IPS DF 4.7 (cell line): ENCODE results near the gene RNASEH1.

Source experiments
- DNase-seq: peaks from one replicate; pipeline ENCODE4 v3.0.0-alpha.2; 2013; ENCODE audit warnings: low spot score; ENCODE audit errors: extremely low read depth

The RNASEH1 gene, protein sequence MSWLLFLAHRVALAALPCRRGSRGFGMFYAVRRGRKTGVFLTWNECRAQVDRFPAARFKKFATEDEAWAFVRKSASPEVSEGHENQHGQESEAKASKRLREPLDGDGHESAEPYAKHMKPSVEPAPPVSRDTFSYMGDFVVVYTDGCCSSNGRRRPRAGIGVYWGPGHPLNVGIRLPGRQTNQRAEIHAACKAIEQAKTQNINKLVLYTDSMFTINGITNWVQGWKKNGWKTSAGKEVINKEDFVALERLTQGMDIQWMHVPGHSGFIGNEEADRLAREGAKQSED

DNA sequence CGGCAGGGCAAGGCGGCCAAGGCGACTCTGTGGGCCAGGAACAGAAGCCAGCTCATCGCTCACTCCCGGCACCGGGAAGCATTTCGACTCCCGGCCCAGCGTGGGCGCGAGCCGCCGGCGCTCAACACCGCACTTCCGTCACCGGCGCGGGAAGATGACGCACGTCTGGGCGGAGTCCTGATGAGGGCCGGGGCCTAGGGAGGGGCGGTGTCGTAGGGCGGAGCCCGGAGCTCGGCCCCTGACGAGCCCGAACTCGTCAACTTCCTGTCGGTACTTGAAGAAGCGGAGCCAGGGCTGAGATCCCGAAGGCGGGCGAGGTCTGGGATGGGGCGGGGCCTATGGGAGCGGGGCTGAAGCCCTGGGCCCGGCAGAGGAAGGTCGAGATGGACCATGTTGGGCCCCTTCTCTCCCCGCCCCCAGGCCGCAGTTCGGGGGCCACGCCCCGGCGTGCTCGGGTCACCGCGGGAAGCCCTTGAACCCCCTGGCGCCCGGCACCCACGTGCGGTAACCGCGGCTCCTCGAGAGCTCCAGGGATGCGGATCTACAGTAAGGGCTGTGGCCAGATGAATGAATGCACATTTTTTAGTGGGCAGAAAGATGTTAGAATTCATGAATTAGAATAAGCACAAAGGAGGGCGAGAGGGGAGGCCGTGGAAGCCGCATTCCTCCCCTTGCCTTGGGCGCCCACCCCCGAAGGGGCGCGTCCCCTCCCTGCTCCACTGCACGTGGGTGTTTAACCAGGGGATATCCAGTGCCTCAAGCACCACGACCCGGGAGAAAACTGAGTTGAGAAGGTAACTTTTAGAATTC is at the start of gene RNASEH1:
Gene RNASEH1, minus strand, starts transcription at position 129 of the 810 bp plus-strand sequence. Its CDS starts 73 bp downstream, at position 56.
- peak; percentile 79 for DNase-seq

DNA sequence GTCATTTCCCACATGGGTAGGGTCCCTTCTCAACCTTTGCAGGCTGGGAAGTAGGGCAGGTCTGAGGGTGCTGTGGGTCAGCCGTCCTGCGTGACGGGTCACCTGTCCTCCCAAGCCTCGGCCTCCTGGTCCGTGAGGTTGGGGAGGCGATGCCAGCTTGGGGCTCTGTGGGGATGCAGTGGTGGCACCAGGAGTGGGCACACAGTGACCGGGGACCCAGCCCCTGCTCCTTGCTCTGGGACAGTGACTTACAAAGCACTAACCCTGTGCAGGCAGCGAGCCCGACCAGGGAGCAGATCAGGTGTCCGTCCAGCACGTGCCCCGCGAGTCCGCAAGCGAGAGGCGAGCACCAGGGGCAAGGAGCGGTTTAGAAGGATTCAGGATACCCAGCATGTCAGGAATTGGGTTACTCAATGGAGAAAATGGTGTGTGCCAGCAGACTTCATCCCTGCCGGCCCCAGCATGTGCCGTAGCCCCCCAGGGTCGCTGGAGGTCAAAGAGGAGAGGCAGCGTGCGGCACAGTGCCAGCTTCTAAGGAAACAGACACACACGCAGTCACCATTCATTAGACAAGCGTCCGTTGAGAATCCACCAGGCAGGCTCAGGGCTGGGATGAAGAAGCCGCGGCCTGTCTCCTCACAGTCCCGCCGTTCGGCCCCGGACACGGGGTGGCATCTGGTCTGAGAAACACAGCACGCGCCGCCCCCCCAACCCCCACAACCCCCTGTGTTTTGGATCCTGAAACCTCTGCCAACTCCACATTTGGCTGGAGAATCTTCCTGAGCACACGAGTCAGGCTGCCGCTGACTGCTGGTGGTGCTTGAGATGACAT is 48.5 kb upstream of the RNASEH1 start:
- no peak for DNase-seq

DNA sequence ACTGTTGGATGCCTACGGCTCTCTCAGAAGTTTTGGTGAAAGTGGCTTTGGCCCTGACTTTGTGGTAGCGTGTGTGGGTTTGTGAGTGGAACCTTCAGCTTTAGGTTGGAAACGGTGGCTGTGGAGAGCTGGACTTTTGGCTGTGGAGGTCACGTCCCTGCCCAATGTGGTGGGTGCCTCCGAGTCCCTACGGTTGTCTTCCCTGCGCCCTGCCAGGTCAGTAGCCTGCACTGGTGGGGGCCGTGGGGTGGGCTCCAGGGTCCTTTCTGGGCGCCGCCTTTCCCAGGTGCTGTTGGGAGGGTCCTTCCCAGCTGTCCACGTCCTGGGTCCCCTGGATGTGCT is 47.9 kb upstream of the RNASEH1 start:
- no peak for DNase-seq

DNA sequence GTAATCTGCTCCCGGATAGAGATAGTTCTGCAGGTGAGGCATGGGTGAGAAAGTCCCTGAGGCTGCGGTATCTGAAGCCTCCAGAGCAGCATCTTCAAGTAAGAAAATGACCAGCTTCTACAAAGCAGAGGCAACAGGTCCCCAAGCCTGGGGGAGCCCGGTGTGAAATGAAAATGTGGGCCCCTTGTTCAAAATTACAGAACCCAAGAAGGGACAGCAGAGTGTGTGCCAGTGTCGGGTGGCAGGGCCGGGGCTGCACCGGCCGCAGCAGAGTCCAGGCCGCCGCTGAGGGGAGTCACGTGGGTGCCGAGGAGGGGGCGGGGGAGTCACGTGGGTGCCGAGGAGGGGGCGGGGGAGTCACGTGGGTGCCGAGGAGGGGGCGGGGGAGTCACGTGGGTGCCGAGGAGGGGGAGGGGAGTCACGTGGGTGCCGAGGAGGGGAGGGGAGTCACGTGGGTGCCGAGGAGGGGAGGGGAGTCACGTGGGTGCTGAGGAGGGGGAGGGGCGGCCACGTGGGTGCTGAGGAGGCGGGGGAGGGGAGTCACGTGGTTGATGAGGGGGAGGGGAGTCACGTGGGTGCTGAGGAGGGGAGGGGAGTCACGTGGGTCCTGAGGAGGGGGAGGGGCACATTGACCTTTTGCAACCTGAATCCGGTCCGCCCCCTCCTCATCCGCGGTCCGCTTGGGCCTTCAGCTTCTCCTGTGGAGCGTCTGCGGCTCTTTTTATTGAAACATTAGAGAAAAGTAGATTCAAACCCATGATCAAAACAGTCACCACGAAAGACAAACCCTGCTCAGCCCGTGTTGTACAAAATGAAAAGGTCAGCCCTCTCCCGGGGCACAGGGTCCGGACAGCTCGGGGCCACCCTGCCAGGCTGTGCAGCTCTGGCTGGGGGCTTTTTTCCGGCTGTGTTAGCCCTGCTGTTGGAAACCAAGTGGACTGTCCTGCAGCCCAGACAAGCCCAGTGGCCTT is 47.1 kb upstream of the RNASEH1 start:
- no peak for DNase-seq

DNA sequence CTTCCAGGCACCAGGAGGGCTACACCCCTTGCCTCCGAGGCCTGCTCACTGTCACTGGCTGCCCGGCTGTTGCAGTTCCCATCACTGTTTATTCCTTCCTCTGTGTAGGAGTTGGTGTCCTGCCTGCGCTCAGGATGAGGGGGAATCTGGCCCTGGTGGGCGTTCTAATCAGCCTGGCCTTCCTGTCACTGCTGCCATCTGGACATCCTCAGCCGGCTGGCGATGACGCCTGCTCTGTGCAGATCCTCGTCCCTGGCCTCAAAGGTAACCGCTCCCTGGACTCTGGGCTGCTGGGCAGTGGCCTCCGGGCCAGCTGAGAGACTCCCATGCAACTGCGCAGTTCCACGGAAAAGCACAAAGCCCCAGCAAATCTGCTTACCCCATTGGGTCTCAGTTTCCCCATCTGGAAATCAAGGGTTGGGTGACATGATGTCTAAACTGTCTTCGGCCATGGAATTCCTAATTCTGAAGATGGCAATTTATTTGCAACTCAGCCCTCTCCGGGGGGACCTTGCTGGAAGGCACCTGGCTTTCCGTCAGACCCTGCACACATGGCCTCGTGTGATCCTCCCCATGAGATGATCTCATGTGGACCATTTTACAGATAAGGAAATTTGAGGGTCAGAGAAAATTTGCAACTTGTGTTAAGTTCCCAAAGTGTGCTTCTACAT is 46.2 kb upstream of the RNASEH1 start:
- DNase-seq, result no peak

DNA sequence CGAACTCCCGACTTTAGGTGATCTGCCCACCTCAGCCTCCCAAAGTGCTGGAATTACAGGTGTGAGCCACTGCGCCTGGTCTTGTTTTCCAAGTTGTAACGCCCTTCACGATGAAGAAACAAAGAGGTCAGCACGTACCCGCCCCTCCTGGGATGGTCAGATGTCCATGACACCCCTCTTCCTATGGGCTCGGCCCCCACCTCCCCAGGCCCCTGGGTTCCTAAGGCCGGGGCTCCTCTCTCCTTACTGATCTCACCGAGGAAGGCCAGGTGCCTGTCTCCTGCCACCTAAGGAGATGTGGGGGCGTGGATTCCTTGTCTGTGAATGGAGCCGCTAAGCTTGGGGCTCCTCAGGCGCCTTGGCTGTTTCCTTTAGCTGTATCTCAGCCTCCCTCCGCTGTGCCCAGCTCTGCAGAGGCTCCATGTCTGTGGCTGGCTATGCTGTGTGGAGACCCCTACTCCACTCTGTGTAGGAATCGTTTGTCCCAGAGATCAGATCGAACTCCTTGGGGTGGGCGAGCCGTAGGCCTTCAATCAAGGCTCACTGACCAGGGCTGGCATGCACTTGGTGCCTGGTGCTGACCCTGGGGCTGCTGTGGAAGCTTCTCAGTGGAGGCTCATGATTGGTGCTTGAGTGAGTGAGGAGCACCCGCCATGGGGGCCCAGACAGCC is 45.5 kb upstream of the RNASEH1 start:
- no peak for DNase-seq

DNA sequence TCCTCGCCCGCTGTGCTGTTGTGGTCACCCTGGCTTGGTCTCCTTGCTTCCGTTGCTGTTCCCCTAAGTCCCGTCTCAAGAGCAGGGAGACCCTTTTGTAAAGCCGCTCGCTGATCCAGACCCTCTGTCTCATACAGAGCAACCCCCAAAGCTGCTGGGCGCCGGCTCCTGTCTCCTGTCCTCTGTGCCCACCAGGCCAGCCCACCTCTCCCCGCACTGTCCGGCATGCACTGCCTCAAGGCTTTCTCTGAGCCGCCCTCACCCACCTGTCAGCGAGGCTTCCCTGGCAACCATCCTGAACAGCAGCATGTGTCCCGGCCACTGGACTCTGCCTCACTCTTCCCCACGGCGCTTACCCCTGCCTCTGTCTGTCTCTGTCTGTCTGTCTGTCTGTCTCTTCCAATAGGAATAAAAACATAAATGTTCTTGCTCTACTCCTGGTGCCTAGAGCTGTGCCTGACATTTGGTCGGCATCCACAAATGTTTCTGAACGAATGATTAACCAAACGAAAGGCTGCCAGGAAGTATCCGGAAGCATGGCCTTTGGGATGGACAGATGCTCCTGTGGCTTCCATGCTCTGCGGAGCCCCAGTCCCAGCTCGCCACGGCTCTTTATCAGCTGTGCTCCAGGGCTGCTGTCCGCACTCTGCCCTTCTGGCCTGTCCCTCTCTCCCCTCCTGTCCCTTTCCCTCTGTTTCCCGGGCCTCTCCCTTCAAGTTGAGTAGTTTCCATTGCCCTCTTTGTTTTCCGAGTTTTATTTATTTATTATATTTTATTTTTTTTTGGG is 44.6 kb upstream of the RNASEH1 start:
- no peak for DNase-seq

DNA sequence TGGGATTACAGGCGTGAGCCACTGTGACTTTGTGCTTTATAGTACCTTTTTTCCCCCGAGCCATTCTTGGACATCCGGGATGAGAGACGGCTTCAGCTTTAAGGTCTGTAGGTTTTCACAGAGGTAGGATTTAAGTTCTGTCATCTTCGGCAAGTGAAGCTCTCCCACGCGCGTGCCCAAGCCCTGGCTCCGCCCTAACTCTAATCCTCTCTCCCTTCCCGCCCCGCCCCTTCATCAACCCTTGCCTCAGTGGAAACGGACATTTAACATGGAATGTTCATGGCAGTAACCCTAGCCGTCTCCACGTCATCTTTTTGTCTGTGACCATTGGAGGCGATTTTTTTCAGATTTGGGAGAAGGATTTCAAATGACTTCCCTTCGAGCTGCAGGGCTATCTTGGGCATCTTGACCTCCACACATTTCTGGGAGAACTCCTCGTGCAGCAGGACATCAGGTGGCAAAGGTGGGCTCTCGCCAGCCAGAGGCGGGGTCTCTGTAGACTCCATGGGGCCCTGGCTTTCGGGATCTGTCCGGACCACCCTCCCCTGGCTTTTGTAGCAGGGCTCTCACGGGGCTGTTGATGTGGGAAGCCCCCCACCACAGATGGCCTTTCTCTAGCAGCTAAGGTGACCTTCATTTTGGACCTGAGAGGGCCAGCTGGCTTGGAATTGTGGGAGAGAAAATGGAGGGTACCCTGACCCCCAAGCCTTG is 43.6 kb upstream of the RNASEH1 start:
- DNase-seq, result no peak

DNA sequence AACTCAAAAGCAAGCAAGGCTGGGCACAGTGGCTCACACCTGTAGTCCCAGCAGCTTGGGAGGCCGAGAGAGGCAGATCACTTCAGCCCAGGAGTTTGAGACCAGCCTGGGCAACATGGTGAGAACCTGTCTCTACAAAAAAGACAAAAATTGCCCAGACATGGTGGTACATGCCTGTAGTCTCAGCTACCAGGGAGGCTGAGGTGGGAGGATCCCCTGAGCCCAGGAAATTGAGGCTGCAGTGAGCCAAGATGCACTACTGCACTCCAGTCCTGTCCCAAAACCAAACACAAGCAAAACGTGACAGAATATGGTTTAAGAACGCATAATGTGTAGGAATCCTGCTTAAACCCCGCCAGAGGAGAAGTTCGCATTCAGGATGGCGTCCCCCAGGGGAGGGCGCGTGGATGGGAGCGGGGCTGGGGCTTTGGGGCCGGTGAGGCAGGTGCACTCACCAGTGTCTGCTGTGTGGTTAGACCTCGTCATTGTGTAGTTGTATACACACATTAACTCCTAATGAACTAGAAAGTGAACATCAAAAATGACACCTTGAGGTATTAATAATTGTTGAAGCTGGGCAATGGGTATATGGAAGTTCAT is 42.2 kb upstream of the RNASEH1 start:
- no peak for DNase-seq

DNA sequence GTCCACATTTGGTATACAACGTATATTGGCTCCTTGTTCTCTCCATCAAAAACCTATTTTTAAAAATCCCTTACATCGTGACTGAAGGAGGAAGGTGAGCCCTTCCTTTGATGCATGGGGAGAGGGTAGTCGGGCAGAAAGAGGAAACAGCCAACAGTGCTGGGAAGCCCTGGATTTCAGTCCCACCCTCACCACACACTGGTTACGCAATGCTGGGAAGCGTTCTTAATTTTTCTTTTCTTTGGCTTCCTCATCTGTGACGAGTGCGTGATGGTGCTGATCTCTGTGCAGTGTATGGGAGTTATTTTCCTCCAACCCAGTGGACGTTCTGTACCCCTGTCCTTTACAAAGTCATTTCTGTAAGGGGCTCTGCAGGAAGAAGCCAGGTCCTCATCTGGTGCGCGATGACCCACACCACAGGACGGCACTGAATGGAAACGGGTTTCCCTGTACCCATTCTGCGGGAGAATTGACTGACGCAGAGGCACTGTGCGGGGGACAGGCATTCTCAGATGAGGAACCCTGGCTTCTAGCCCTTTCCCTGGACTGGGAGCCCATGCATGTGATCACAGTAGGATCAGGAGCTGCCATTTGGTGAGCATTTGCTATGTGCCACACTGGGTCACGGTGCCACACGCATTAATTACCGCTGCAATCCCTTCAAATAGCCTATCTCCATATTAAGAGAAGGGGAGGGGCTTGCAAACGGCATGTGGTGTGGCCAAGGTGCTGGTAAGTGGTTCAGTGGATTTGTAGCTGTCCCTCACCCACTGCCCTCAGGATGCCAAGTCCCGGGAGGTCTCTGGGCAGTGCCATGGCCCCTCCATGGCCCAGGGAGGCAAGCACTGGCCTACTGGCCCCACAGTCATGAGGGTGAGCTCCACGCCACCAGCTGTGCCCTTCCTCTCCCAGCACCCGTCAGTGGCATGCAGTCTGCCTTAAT is 41.0 kb upstream of the RNASEH1 start:
- DNase-seq, result no peak

DNA sequence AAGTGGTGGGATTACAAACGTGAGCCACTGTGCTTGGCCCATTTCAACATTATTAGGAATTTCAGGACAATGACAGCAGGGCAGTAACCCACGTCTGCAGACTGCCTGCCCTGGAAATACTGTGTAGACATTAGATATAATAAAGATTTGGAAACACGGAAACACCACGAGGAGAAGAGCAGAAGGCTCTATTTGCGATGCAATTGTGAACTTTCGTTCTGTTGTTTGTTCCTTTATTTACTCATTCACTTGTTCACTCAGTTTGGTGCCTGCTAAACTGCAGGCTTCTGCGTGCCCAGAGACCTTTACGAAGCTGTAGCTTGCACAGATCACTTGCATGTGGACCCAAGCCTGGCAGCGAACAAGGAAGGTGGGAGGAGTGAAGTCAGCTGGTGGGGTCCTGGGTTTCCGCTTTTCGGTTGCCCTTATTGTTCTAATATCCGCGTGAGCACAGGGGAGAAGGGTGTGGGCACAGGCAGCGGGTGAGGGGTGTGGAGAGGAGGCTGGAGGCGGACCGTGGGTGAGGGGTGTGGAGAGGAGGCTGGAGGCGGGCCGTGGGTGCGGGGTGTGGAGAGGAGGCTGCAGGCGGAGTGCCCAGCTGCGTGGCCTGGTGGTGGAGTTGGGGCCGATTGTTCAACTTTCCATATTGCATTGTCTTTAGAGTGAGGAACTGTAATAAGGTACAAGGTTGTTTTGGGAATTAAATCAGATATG is 40.2 kb upstream of the RNASEH1 start:
- DNase-seq, result no peak

DNA sequence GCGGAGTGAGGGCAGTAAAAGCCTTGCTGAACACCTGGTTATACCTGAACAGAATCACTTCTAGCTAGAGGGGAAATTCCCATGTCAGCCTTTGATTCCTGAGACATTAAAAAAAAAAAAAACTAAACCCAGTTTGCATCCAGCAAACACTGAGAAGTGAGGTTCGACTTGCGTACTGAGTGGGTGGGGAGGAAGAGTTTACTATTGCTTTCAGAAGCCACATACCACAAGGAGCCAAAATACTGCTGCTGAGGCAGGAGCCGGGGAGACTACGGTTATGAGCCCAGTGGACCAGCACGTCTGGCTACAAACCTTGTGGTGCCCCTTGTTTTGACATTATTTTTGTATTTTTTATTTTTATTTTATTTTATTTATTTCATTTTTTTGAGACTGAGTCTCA is 39.4 kb upstream of the RNASEH1 start:
- no peak for DNase-seq

DNA sequence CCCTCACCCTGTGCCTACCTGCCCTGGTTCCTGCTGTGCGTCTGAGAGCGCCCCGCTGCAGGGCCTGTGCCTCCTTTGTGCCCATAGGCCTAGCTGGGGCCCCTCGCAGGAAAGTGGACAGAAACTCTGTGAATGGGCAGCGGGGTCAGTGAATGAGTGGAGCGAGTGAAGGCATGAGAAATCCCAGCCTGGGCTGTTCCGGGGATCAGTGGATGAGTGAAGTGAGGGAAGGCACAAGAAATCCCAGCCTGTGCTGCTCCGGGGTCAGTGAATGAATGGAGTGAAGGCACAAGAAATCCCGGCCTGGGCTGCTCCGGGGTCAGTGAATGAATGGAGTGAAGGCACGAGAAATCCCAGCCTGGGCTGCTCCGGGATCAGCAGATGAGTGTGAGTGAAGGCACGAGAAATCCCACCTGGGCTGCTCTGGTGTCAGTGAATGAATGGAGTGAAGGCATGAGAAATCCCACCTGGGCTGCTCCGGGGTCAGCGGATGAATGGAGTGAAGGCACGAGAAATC is 38.8 kb upstream of the RNASEH1 start:
- no peak for DNase-seq

DNA sequence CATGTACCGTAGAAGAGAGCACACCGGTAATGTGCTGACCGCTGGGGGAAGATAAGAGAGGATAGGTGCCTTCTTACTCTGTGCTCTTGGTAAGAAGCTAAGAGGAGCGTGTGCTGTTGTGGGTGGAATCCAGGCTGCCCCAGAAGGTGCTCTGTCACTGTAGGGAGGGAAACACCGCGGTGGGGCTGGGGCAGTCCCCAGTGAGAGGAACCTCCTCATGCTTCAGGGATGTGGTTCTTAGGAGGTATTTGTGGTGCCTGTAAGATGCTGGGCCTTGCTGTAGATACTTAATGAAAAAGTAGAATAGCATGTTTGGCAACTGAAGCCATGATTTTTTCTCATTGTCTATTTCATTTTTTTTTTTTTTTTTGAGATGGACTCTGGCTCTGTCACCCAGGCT is 37.9 kb upstream of the RNASEH1 start:
- DNase-seq, result no peak

DNA sequence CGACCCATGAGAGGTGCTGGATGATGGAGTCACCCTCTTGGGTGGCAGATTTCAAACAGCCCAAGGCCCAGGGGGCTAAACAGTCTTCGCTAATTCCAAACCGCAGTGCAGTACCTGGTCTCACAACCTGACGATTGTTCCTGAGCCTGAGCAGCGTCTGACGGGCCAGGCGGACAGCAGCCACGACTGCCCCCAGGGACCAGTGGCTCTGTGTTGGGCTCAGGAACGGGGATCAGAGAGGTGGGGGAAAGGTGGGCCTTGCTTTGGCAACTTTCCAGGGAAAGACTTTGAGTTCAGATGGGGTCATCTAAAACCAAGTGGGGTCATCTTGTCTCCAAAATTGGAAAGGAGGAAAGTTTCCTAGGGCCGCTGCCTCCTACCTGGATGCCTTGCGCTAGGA is 37.3 kb upstream of the RNASEH1 start:
- DNase-seq, result no peak
